KBM-7 (cell line): ENCODE data around the gene WNT8B.

ENCODE experiments used
- DNase-seq: peaks from one replicate; pipeline ENCODE4 v3.0.0-alpha.2; 2015
- in situ Hi-C: fragments of 300-500 bp; cut with MboI; formaldehyde crosslinking; loops from 2 replicates; pipeline ENCODE4 v1.14.3; 2020; ENCODE audit warnings: low sequenced_read_pairs, low pct_unique_long_range_greater_than_20kb, mixed read lengths

Gene WNT8B

GRCh38 chr10:100482181-100482833, 19.5 kb downstream of the WNT8B start:
- in situ Hi-C loops, result no loop called here

GRCh38 chr10:100482834-100483185, 20.0 kb downstream of the WNT8B start:
- in situ Hi-C loops, result no loop called here
- DNase-seq, result no peak

More at GRCh38 chr10:100482181-100482833, 19.5 kb downstream of the WNT8B start:
- peak; percentile 79 for DNase-seq

GRCh38 chr10:100483876-100484666, 21.3 kb downstream of the WNT8B start:
- DNase-seq, result no peak
- in situ Hi-C loops, result no loop called here

GRCh38 chr10:100485366-100485765, 22.6 kb downstream of the WNT8B start:
- in situ Hi-C loops, result no loop called here
- no peak for DNase-seq

- no peak for DNase-seq
- in situ Hi-C loops, result no loop called here
Measured at GRCh38 chr10:100485801-100486495, 23.1 kb downstream of the WNT8B start.

- no peak for DNase-seq
- in situ Hi-C loops, result no loop called here
Measured at GRCh38 chr10:100487529-100487928, 24.7 kb downstream of the WNT8B start.

GRCh38 chr10:100489396-100489795, 26.6 kb downstream of the WNT8B start:
- no peak for DNase-seq
- in situ Hi-C loops, result no loop called here

- DNase-seq, result no peak
Measured at GRCh38 chr10:100490531-100490930, 27.7 kb downstream of the WNT8B start.

GRCh38 chr10:100496567-100496966, 33.8 kb downstream of the WNT8B start:
- in situ Hi-C loops, result no loop called here
- DNase-seq, result no peak

More at GRCh38 chr10:100490531-100490930, 27.7 kb downstream of the WNT8B start:
- in situ Hi-C loops, result no loop called here

GRCh38 chr10:100498059-100498458, 35.2 kb downstream of the WNT8B start:
- DNase-seq, result no peak
- in situ Hi-C loops, result no loop called here

- in situ Hi-C loops, result loop anchor here (25.0 kb wide), 1 partner anchor 164 kb away; the partner anchor contains the start of genes PKD2L1 and SCD
- DNase-seq, result no peak
Measured at GRCh38 chr10:100501423-100501822, 38.6 kb downstream of the WNT8B start.

GRCh38 chr10:100502926-100503494, 40.2 kb downstream of the WNT8B start:
- in situ Hi-C loops, result loop anchor here (25.0 kb wide), 1 partner anchor 166 kb away; the partner anchor contains the start of genes PKD2L1 and SCD
- DNase-seq, result no peak

- in situ Hi-C loops, result loop anchor here (25.0 kb wide), 1 partner anchor 167 kb away; the partner anchor contains the start of genes PKD2L1 and SCD
- no peak for DNase-seq
Measured at GRCh38 chr10:100504096-100504495, 41.3 kb downstream of the WNT8B start.

- in situ Hi-C loops, result loop anchor here (25.0 kb wide), 1 partner anchor 168 kb away; the partner anchor contains the start of genes PKD2L1 and SCD
- no peak for DNase-seq
Measured at GRCh38 chr10:100505164-100505563, 42.4 kb downstream of the WNT8B start.

- in situ Hi-C loops, result loop anchor here (25.0 kb wide), 1 partner anchor 169 kb away; the partner anchor contains the start of genes PKD2L1 and SCD
Measured at GRCh38 chr10:100506596-100507356, 44.0 kb downstream of the WNT8B start.

GRCh38 chr10:100507357-100507732, 44.5 kb downstream of the WNT8B start:
- in situ Hi-C loops, result loop anchor here (25.0 kb wide), 1 partner anchor 170 kb away; the partner anchor contains the start of genes PKD2L1 and SCD

More at GRCh38 chr10:100506596-100507356, 44.0 kb downstream of the WNT8B start:
- DNase-seq, result no peak

GRCh38 chr10:100508266-100508665, 45.5 kb downstream of the WNT8B start:
- no peak for DNase-seq
- in situ Hi-C loops, result loop anchor here (25.0 kb wide), 1 partner anchor 171 kb away; the partner anchor contains the start of genes PKD2L1 and SCD

More at GRCh38 chr10:100507357-100507732, 44.5 kb downstream of the WNT8B start:
- no peak for DNase-seq

GRCh38 chr10:100508691-100509150, 45.9 kb downstream of the WNT8B start:
- in situ Hi-C loops, result loop anchor here (25.0 kb wide), 1 partner anchor 171 kb away; the partner anchor contains the start of genes PKD2L1 and SCD
- peak; percentile 76 for DNase-seq
